Stomach (tissue), 4 donors: ENCODE data around the gene CD2AP.

Experiments used
- CTCF ChIP-seq, 7 experiments: fragments of 450-650 bp in 4 of 7; fragments of 200-600 bp in 3 of 7; sonication (generic) in 3 of 7; IDR thresholded peaks; one replicate each; pipeline ENCODE4 v1.5.1; 2016 to 2019; ENCODE audit warnings: antibody characterized with exemption in 7 of 7, control low read depth in 2 of 7, mild to moderate bottlenecking in 1 of 7
- POLR2AphosphoS5 ChIP-seq, 3 donors: sonication (generic); formaldehyde crosslinking; IDR thresholded peaks; one replicate each; pipeline ENCODE4 v1.6.1; 2016; ENCODE audit warnings: antibody characterized with exemption in 3 of 3

GRCh38 chr6:47669684-47670513 is 192.3 kb downstream of the CD2AP start:
- TF ChIP-seq CTCF (IDR thresholded peaks at IDR 0.05): no peak
- no peak for TF ChIP-seq POLR2AphosphoS5 (IDR thresholded peaks at IDR 0.05)
